HL-60 (cell line): ENCODE results near the gene IL17RA.
"Not testable (repeated sequence)": the region's sequence is repeated elsewhere in the genome, so short reads cannot be mapped to it uniquely, and the experiment has no call there.

Experiments
- SPI1 ChIP-seq: IDR thresholded peaks from 2 replicates; pipeline ENCODE4 v1.6.1; 2012; ENCODE audit warnings: low read depth, mild to moderate bottlenecking, borderline replicate concordance
- TF ChIP-seq, protein P1 (sequence below): IDR thresholded peaks from one replicate; pipeline ENCODE4 v1.5.1; 2011; ENCODE audit warnings: low read length, control low read depth, inconsistent platforms; ENCODE audit not compliant: insufficient read depth

DNA sequence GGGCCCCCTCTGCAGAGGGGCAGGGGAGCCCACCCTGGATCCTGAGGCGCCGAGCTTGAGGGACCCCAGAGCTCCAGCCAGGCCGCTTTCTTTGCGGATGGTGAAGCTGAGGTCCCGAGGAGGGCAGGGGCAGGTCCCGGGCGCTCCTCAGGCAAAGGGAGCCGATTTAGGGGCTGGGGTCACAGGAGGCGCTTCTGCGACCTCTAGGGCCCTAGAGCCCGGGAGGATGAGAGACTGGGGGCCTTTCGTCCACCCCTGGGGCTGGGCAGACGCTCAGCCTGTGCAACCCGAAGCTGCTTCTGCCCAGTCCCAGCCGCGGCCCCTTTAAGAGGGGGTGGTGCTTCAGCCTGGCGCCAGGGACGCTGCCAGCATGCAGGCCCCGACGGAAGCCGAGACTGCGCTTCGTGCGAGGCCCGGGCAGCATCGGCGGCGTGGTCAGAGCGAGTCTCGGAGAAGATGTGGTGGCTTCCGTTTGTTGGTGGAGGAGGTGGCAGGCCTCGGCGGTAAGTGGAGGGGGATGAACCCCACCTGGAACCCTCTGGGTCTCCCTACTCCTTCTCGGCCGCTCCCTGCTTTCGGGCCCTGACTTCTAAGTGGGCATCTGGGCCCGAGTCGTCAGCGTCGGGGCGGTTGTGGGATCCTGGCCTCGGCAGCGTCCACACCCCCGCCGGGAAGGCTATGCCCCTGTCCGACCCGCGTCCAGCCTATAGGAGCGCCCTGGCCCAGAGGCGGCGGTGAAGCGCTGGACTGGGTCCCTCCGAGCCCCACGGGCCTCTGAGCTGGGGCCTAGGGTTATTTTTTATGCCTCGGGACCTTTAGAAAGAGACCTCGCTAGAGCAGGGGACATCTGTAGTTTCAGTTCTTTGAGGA, 47.7 kb upstream of the IL17RA start:
- not testable (repeated sequence) for TF ChIP-seq SPI1
- TF ChIP-seq, protein P1, sequence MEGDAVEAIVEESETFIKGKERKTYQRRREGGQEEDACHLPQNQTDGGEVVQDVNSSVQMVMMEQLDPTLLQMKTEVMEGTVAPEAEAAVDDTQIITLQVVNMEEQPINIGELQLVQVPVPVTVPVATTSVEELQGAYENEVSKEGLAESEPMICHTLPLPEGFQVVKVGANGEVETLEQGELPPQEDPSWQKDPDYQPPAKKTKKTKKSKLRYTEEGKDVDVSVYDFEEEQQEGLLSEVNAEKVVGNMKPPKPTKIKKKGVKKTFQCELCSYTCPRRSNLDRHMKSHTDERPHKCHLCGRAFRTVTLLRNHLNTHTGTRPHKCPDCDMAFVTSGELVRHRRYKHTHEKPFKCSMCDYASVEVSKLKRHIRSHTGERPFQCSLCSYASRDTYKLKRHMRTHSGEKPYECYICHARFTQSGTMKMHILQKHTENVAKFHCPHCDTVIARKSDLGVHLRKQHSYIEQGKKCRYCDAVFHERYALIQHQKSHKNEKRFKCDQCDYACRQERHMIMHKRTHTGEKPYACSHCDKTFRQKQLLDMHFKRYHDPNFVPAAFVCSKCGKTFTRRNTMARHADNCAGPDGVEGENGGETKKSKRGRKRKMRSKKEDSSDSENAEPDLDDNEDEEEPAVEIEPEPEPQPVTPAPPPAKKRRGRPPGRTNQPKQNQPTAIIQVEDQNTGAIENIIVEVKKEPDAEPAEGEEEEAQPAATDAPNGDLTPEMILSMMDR, result not testable (repeated sequence)
